Endothelial cell of umbilical vein (primary cell): ENCODE data around the gene GSTO2. TPM values are rescaled to one million over a fixed set of nuclear protein-coding genes. Genes with fewer than 3 reads are reported as not detected.

Experiments
- BruUV-seq: library from RNA; stranded (reverse); fragments of 400-500 nt; replicated peaks from 2 replicates; lab custom pipeline; 2021; lab: Mats Ljungman, UMichigan
- CTCF ChIA-PET: fragments of 300-600, 350-600 bp; sonication (Branson Sonifier 250); formaldehyde crosslinking; loops from one replicate; lab custom pipeline; 2021; ENCODE audit warnings: antibody characterized with exemption, inconsistent platforms; lab: Charles Lee
- POLR2A ChIA-PET: fragments of 300-600, 350-600 bp; sonication (Branson Sonifier 250); formaldehyde crosslinking; loops from one replicate; lab custom pipeline; 2021; ENCODE audit warnings: antibody characterized with exemption, inconsistent platforms; lab: Charles Lee
- DNase-seq: peaks from one replicate; pipeline ENCODE4 v3.0.0-alpha.2; 2011; ENCODE audit warnings: low read depth, low spot score
- FAIRE-seq: peaks from 2 replicates; lab custom pipeline; 2011; peaks lifted over from hg19 to GRCh38; lab: Jason Lieb, UNC
- H2AFZ ChIP-seq: 2 replicates; pipeline ENCODE4 v1.6.0; 2012; ENCODE audit warnings: low read depth, low read length, control low read depth, inconsistent platforms
- H3K27ac ChIP-seq: 2 replicates; pipeline ENCODE4 v1.5.1; 2011; ENCODE audit warnings: low read depth, mild to moderate bottlenecking, control low read depth, low read length, moderate library complexity; ENCODE audit not compliant: insufficient read depth
- H3K27me3 ChIP-seq, 2 experiments: 2 replicates each; pipeline versions ENCODE4 v1.6.0 to v1.6.1; 2011; ENCODE audit warnings: low read length in 2 of 2, mixed read lengths in 1 of 2; ENCODE audit not compliant: control insufficient read depth in 2 of 2, insufficient read depth in 2 of 2
- H3K36me3 ChIP-seq, 2 experiments: 2 replicates in 1 of 2; 3 replicates in 1 of 2; pipeline ENCODE4 v1.5.1; 2011; ENCODE audit warnings: low read length in 2 of 2, mild to moderate bottlenecking in 1 of 2, moderate library complexity in 1 of 2; ENCODE audit not compliant: control insufficient read depth in 2 of 2, insufficient read depth in 2 of 2; ENCODE audit errors: extremely low read depth in 1 of 2
- H3K4me1 ChIP-seq: 3 replicates; pipeline ENCODE4 v1.5.1; 2011; ENCODE audit warnings: mild to moderate bottlenecking, low read length; ENCODE audit not compliant: control insufficient read depth, insufficient read depth; ENCODE audit errors: extremely low read depth
- H3K4me2 ChIP-seq: 2 replicates; pipeline ENCODE4 v1.6.1; 2011; ENCODE audit warnings: low read length, control low read depth, mixed read lengths; ENCODE audit not compliant: insufficient read depth
- H3K4me3 ChIP-seq, 3 experiments: fragments of 200-600 bp in 1 of 3; sonication (generic), shearing (Covaris generic) in 1 of 3; replicated peaks in 1 of 3; 2 replicates each; pipeline ENCODE4 v1.5.1; 2011 to 2016; ENCODE audit warnings: control low read depth in 3 of 3, low read length in 3 of 3, mild to moderate bottlenecking in 2 of 3, inconsistent platforms in 1 of 3, low read depth in 1 of 3, moderate library complexity in 1 of 3; ENCODE audit not compliant: insufficient read depth in 1 of 3
- H3K79me2 ChIP-seq: 2 replicates; pipeline ENCODE4 v1.6.0; 2012; ENCODE audit warnings: low read length, inconsistent platforms; ENCODE audit not compliant: control insufficient read depth, insufficient read depth
- H3K9ac ChIP-seq: replicated peaks from 2 replicates; pipeline ENCODE3; 2011; ENCODE audit warnings: low read length, control low read depth; ENCODE audit not compliant: insufficient read depth; ENCODE audit errors: extremely low read depth
- H3K9me1 ChIP-seq: replicated peaks from 3 replicates; pipeline ENCODE4 v1.6.0; 2011; ENCODE audit warnings: mild to moderate bottlenecking, low read length; ENCODE audit not compliant: control insufficient read depth, insufficient read depth; ENCODE audit errors: extremely low read depth
- H3K9me3 ChIP-seq: replicated peaks from 2 replicates; pipeline ENCODE4 v1.5.1; 2012; ENCODE audit warnings: low read length, inconsistent platforms; ENCODE audit not compliant: control insufficient read depth, insufficient read depth
- H4K20me1 ChIP-seq: replicated peaks from 2 replicates; pipeline ENCODE3; 2011; ENCODE audit warnings: mild to moderate bottlenecking, low read length; ENCODE audit not compliant: control insufficient read depth, insufficient read depth; ENCODE audit errors: extremely low read depth
- CTCF ChIP-seq, 2 donors: IDR thresholded peaks; 1 replicate in 1 of 2; 2 replicates in 1 of 2; pipeline ENCODE4 v1.5.1; 2011; ENCODE audit warnings: low read length in 2 of 2, mild to moderate bottlenecking in 2 of 2, moderate library complexity in 2 of 2, control low read depth in 1 of 2, inconsistent platforms in 1 of 2, low read depth in 1 of 2; ENCODE audit not compliant: insufficient read depth in 1 of 2; ENCODE audit errors: extremely low read depth in 1 of 2
- EZH2 ChIP-seq: IDR thresholded peaks from 2 replicates; pipeline ENCODE4 v1.6.1; 2012; ENCODE audit warnings: borderline replicate concordance, low read depth, mild to moderate bottlenecking, moderate library complexity, low read length, inconsistent platforms; ENCODE audit not compliant: severe bottlenecking
- FOS ChIP-seq: IDR thresholded peaks from 2 replicates; pipeline ENCODE4 v1.6.1; 2011; ENCODE audit warnings: mild to moderate bottlenecking, low read length, moderate library complexity, borderline replicate concordance; ENCODE audit not compliant: insufficient read depth
- GATA2 ChIP-seq: IDR thresholded peaks from 2 replicates; pipeline ENCODE4 v1.7.0; 2011; ENCODE audit warnings: low read depth, mild to moderate bottlenecking, moderate library complexity, mixed read lengths, low read length; ENCODE audit not compliant: insufficient read length, insufficient read depth
- JUN ChIP-seq: IDR thresholded peaks from 2 replicates; pipeline ENCODE4 v1.6.1; 2011; ENCODE audit warnings: borderline replicate concordance, low read depth; ENCODE audit not compliant: insufficient read length, insufficient read depth
- MAX ChIP-seq: IDR thresholded peaks from 2 replicates; pipeline ENCODE4 v1.6.1; 2011; ENCODE audit not compliant: insufficient read depth, insufficient read length
- MYC ChIP-seq: IDR thresholded peaks from one replicate; pipeline ENCODE4 v1.6.1; 2011; ENCODE audit warnings: mild to moderate bottlenecking, low read depth, low read length
- POLR2A ChIP-seq: IDR thresholded peaks from 2 replicates; pipeline ENCODE4 v1.6.1; 2012; ENCODE audit warnings: low read depth, mild to moderate bottlenecking, control low read depth, low read length
- POLR2AphosphoS5 ChIP-seq: IDR thresholded peaks from 2 replicates; pipeline ENCODE4 v1.6.1; 2012; ENCODE audit warnings: low read depth, mild to moderate bottlenecking, control low read depth, low read length, moderate library complexity; ENCODE audit not compliant: insufficient read depth
- dilution Hi-C: fragments of 300-500 bp; cut with MboI; formaldehyde crosslinking; loops from one replicate; pipeline ENCODE4 v1.15.0; 2019; ENCODE audit warnings: low sequenced_read_pairs; ENCODE audit not compliant: extremely low pct_ligation_motif_present
- intact Hi-C: fragments of 100-400 bp; cut with micrococcal nuclease; formaldehyde crosslinking; loops from one replicate; pipeline ENCODE4 v1.10.0; 2022
- polyA plus RNA-seq, 4 experiments: library from polyadenylated mRNA; depleted of rRNA in 3 of 4; stranded (reverse) in 3 of 4; unstranded in 1 of 4; fragments of >200 nt; gene quantifications; 2 replicates each; pipeline versions ENCODE4 v1.2.1 to v1.2.3, GENCODE V29; 2011 to 2012; ENCODE audit warnings: missing spikeins in 1 of 4
- total RNA-seq: library from RNA; stranded (reverse); gene quantifications from 2 replicates; pipeline ENCODE4 v1.2.3, GENCODE V29; 2021

Gene GSTO2
- total and polyA plus RNA-seq, 2 donors (not counting 3 experiments of a cell fraction or from before 2014, with no cell fraction given), result 0.84 to 1.4 TPM

DNA sequence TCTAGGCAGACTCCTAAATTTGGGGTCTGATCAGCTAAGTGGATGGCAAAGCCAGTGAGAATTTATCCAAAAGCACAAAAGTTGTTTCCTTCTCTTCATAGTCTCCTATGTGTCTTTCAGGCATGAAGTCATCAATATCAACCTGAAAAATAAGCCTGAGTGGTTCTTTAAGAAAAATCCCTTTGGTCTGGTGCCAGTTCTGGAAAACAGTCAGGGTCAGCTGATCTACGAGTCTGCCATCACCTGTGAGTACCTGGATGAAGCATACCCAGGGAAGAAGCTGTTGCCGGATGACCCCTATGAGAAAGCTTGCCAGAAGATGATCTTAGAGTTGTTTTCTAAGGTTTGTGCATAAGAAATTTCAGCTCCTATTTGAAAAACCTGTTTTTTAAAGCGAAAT lies 9.5 kb upstream of the GSTO2 start:
- Histone ChIP-seq H2AFZ (no peak overlapping the region), H3K4me1 (peaks cover 64% of the 10 kb centered on the region), H3K4me2 (peak overlapping the region; percentile 81), H3K27me3 (no peaks in the 10 kb centered on the region), H3K4me3 (peak overlapping the region in 1 of 3 experiments; percentile 17), H3K36me3 (peaks cover 19 to 23% of the 10 kb centered on the region in 2 experiments), H4K20me1 (no peaks in the 10 kb centered on the region), H3K27ac (peak overlapping the region; percentile 94), H3K9ac (peak overlapping the region; percentile 67), H3K9me3 (no peaks in the 10 kb centered on the region), H3K9me1 (no peaks in the 10 kb centered on the region), H3K79me2 (peaks cover 79% of the 10 kb centered on the region)
- dilution Hi-C loops, result no loop called here
- no peak for TF ChIP-seq EZH2
- no peak for TF ChIP-seq POLR2AphosphoS5
- no peak for TF ChIP-seq MAX
- BruUV-seq, result no TSS peak
- ChIA-PET CTCF (interaction anchor here (1.2 to 2.7 kb wide), 4 partner anchors 15 to 371 kb away, joined by 3 to 21 read pairs (median 4); no protein-coding TSS in a partner anchor), POLR2A (no interaction called here)
- DNase-seq (peak; percentile 27), FAIRE-seq (no peak)
- intact Hi-C loops, result loop anchor here (5.0 kb wide), 2 partner anchors 277 to 372 kb away; no protein-coding TSS in a partner anchor

DNA sequence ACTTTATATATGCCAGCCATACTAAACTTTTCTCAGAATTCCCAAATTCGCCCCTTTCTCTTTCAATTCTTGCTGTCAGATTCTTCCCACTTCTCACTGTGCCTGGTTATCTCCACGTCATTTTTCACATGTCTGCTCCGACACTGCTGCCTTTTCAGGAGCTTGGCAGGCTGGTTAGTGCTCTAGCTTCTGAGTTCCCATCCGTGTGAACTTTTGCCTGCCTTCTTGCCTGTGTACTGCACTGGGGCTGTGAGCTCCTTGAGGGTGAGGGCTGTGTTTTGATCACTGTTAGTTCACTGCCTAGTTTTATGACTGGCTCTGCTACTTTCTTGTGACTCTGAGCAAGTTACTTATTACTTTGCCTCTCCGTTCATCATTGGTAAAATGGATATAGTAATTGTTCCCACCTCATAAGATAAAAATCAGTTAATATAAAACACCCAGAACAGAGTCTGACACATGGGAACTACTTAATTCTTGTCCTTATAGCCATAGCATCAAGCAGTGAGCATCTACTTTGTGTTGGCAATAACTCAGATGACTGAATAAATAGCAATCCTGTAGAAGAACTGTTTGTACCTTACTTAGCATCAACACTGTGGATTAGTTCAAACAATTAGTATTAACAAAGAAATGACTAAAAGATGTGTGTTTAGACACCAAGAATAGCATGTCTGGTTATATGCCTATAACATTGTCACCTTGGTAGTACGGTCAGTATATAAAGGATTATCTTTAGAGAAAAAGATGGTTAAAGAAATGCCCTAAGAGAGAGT lies 8.8 kb upstream of the GSTO2 start:
- dilution Hi-C loops, result no loop called here
- peaks cover 63% of the 10 kb centered on the region for H3K4me1 ChIP-seq

More for the DNA sequence above, 8.8 kb upstream of the GSTO2 start:
- H3K4me3 ChIP-seq, result peak overlapping the region in 1 of 3 experiments; percentile 37
- H3K79me2 ChIP-seq, result peaks cover 77% of the 10 kb centered on the region
- H3K9me3 ChIP-seq, result no peaks in the 10 kb centered on the region
- no peaks in the 10 kb centered on the region for H4K20me1 ChIP-seq
- H3K27me3 ChIP-seq, result no peaks in the 10 kb centered on the region
- ChIA-PET CTCF (interaction anchor here (1.2 to 2.7 kb wide), 4 partner anchors 15 to 372 kb away, joined by 3 to 21 read pairs (median 4); no protein-coding TSS in a partner anchor), POLR2A (no interaction called here)
- H3K36me3 ChIP-seq, result peaks cover 19 to 25% of the 10 kb centered on the region in 2 experiments
- peak; percentile 44 for FAIRE-seq
- BruUV-seq, result no TSS peak
- no peak overlapping the region for H2AFZ ChIP-seq
- TF ChIP-seq EZH2 (no peak), POLR2AphosphoS5 (no peak), JUN (no peak), MYC (no peak), CTCF (IDR thresholded peaks at IDR 0.05; ENCODE audit: extremely low read depth in 1 of 2, insufficient read depth in 1 of 2, low read depth in 1 of 2, low read length in 2 of 2) (no peak), FOS (no peak), MAX (no peak), POLR2A (no peak), GATA2 (no peak)
- DNase-seq, result peak; percentile 70
- H3K4me2 ChIP-seq, result peak overlapping the region; percentile 81
- intact Hi-C loops, result loop anchor here (1.0 to 5.0 kb wide), 3 partner anchors 9 to 373 kb away; partner anchors contain the start of gene GSTO2
- H3K9ac ChIP-seq, result peak overlapping the region; percentile 67
- H3K9me1 ChIP-seq, result no peaks in the 10 kb centered on the region
- peak overlapping the region; percentile 94 for H3K27ac ChIP-seq
